Activated naive CD4-positive, alpha-beta T cell (primary cell): ENCODE measurements around the gene CEP85.
"Not testable (repeated sequence)": the region's sequence is repeated elsewhere in the genome, so short reads cannot be mapped to it uniquely, and the experiment has no call there.

ENCODE experiments used
- DNase-seq, 4 experiments: peaks; one replicate each; lab custom pipeline; 2025; lab: John Stamatoyannopoulos, UW

CEP85 gene

DNA sequence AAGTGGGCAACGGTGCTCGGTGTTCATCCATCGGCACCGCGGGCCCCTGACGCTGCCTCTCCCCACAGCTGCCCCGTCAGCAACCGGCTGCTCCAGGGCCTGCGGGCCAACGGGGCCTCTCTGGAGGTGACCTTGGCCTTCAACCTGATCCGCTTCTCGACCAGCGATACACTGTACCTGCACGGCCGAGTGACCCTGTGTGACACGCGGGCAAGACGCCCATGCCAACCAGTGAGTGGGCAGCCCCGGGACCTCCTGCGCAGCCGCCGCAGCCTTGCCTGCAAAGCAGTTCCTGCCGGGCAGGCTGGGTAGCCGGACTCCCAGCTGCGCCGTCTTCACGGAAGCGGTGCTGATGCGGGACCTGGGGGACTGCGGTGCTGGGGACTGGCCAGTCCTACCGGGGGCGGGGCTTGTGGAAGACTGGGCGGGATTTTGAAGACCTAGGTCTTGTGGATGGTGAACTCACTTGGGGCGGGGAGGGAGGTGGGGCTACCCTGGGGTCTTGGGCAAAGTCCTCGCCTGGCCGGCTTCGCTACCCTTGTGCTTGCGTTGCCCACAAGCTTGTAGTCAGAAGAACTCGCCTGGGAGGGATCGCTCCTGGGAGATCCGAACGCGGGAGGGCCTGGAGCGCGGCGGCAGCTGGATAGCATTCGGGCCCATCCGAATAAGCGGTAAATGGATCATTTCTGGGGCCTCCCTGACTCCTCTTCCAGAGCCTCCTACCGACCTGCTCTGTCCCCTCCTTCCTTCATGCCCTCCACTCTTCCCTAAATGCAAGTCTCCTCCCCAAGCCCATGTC, 8.8 kb upstream of the CEP85 start:
- peak in 2 of 4 experiments; percentile 12 to 13 for DNase-seq

DNA sequence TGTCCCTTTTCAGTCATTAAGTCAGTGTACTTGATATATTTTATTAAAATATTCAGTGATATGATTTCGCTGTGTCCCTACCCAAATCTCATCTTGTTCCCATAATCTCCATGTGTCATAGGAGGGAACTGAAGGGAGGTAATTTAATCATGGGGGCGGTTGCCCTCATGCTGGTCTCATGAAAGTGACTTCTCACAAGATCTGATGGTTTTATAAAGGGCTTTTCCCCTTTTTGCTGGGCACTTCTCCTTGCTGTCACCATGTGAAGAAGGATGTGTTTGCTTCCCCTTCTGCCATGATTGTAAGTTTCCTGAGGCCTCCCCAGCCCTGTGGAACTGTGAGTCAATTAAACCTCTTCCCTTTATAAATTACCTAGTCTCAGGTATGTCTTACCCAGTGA, 3.3 kb upstream of the CEP85 start:
- not testable (repeated sequence) for DNase-seq

DNA sequence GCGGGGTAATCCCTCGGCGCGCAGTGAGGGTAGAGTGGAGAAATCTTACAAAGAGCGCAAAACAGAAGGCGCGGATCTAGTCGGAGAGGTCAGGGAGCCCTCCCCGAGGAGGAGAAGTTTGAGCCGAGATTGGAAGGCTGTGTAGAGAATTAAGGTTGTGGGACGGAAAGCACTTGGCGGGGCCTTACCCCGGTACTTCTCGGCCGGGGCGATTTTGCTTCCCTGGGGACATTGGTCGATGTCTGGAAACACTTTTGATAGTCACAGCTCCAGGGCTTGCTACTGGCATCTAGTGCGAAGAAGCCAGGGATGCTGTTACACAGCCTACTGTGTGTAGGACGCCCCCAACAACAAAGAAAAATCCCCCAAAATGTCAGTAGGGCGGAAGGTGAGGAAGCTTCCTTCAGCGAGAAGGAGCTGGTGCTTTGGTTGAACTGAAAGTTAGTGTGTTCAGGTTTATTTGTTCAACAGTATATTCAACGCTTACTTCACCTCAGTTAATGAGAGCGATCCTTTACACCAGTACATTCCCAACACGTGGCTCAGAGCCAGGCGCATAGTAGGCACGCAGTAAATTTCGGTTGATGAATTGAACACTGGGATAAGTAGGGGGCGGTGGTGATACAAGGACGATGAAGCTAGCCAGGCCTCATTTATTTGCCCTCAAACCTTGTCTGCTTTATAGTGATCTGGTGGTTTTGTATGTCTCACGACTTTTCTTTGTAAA, 807 bp downstream of the CEP85 start:
- no peak for DNase-seq

DNA sequence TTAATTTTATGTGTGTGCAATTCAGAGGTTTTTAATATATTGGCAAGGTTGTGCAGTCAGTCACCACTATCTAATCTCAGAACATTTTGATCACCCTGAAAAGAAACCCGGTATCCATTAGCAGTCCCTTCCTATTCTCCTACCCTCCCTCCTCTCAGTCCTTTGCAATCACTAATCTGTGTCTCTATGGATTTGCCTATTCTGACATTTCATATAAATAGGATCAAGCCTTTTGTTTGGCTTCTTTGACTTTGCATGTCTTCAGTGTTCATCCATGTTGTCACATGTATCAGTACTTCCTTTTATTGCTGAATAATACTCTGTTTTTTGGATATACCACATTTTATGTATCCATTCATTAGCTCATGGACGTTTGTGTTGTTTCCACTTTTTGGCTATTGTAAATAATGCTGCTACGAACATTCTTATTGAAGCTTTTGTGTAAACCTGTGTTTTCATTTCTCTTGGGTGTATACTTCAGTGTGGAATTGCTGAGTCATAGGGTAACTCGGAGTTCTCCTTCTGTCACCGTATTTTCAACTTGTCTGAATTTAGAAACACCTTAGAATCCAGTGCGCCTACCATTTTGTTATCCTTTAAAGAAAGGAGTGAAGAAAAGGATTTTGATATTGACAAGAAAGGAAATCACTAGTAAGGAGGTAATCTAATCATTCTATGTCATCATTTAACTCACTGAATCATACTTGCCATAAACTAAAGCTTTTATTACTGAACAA, 3.4 kb downstream of the CEP85 start:
- DNase-seq = no peak

DNA sequence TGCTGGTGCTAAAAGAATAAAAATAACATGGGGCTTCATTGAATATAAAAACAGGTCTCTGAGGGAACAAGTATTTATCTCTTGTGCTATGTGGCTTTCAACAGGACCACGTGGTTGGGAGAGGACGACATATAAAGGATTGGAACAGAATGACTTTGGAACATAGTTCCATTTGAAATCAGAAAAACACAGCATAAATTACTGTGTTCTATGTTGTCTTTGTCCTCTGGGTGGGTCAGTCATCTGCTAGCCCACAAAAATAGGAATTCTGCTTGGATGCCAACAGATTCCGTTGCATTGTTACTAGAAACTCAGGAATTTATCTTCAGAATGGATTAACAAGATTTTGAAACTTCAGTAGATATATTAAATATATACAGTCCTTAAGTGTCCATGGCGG, 5.9 kb downstream of the CEP85 start:
- DNase-seq = no peak

DNA sequence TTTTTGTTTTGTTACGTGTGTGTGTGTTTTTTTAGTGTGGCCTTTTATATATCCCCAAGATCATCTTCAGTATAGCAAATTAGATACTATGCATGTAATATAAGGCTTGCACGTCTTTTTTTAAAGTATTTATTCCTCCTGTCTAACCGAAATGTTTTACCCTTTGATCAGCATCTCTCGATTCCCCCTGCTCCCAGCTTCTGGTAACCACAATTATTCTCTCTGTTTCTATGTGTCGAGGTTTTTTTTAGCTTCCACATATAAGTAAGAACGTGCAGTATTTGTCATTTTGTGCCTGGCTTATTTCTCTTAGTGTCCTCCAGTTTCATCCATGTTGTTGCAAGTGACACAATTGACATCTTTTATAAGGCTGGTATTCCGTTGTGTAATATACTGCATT, 18.7 kb downstream of the CEP85 start:
- no peak for DNase-seq

DNA sequence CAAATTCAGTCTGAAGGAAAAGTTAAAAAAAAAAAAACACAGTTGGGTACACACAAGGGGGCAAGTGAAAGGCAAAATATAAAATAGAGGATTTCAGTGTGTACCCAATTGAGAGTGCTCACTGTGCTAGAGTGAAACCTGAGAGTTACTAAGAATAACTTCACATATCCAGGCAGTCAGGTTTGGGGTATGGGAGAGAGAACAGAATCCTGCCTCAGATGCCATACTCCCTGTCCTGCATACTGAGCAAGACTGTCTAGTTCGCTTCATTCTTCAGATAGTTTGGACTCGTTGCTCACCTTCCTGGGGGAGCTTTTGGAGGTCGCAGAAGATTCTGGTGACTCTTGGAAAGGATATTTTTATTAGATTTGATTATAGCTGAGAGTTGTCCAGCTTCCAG, 20.4 kb downstream of the CEP85 start:
- no peak for DNase-seq

DNA sequence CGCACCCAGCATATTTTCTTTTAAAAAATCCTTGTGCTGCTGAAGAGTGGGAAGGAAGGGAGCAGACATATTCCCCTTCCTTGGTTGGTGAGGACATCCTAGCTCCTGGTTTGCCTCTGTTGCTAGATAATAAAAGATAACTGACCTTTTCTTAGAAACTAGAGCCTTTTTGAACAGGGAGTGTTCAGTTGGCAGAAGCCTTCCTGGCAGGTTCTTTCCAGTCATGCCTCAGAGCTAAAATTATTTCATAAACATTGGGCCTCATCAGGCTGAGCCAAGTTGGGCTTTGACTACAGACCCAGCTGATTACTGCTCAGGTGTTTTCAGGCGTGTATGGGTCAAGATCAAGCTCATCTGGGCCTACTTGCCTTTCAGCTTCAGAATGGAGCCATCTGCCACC, 23.2 kb downstream of the CEP85 start:
- no peak for DNase-seq

DNA sequence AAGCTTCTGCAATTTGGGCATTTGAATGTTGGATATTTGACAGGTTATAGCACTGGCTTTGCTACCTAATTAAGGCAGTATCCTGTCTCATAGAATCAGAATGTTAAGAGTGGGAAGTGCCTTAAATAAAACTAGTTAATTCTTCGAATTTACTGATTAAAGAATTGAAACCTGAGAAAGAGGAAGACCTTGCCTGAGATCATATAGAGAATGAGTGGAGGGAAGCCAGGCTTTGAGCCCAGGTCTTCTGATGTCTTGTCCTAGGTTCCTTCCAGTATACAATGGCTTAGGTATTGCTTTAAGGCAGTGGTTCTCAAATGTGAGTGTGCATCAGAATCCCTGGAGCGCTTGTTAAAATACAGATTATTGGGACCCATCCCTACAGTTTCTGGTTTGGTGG, 25.0 kb downstream of the CEP85 start:
- DNase-seq = no peak

DNA sequence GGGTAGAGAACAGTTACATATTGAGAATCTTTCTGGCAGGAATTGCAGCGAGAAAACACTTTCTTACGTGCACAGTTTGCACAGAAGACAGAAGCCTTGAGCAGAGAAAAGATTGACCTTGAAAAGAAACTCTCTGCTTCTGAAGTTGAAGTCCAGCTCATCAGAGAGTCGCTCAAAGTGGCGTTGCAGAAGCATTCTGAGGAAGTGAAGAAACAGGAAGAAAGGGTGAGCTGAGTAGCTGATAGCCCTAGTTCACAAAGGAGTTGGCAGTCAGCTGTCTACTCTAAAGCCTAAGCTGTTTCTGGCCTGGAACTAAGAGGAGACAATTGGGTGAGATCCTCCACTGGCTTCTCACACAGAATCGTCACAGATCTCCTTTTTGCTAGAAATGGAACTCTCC, 25.6 kb downstream of the CEP85 start:
- DNase-seq = no peak

DNA sequence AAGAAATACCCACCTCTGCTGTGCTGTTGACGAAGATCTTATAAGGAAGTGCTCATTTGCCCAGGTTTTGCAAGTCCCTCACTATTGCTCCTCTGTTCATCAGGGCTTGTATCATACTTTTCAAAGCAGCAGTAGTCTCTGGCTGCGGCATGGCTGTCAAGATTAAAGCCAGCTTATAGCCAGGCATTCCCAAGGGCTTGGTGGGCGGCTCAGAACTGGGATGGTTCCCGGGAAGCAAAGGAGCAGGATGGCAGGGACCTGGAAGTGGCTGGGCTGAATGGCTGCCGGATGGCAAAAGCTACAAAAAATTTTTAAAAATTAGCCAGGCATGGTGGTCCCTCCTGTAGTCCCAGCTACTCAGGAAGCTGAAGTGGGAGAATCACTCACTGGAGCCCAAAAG, 29.2 kb downstream of the CEP85 start:
- DNase-seq = no peak

DNA sequence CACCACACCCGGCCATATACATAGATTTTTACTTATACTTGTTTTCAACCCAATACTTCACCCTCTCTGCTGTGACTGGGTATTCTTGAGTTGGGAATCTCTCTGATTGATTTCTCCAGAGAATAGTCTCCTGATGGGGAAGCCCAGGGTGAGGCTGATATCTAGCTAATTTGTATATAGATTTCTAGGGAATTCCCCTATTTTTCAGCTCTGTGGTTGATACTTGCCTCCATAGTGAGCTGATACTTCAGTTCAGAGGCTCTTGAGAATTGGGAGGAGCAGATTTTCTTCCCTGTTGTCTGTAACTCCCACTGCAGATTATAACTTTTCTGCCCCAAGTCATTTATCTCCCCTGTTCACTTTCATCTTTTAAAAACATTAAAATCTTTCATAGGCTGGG, 31.4 kb downstream of the CEP85 start:
- no peak for DNase-seq

DNA sequence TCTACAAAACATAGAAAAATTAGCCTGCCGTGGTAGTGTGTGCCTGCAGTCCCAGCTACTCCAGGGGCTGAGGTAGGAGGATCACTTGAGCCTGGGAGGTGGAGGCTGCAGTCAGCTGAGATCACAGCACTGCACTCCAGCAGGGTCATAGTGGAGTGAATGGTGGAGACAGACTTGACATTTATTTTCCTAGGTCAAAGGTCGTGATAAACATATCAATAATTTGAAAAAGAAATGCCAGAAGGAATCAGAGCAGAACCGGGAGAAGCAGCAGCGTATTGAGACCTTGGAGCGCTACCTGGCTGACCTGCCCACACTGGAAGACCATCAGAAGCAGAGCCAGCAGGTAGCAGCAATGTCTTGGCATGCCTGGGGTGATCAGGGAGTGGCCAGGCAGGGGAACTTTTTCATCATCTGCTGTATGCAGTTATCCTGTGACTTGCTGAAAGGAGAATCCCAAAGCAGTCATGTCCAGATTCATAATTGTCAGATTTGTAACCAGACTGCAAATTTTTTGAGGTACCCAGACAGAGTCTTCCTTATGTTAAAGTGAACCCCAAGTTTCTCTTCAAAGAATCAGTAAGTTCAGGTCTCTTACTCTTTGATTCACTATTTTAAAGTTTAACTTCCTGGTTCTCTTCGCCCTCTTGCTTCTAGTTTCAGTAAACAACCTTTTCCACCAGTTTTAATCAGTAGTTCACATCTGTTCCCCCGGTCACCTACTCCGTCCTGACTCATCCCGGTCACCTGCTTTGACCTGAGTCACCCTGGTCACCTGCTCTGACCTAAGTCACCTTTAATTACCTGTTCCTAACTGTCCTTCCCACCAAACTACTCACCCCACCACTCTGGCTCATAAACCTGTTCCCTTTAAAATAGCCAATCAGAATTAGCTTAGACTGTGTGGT, 34.5 kb downstream of the CEP85 start:
- DNase-seq = no peak

DNA sequence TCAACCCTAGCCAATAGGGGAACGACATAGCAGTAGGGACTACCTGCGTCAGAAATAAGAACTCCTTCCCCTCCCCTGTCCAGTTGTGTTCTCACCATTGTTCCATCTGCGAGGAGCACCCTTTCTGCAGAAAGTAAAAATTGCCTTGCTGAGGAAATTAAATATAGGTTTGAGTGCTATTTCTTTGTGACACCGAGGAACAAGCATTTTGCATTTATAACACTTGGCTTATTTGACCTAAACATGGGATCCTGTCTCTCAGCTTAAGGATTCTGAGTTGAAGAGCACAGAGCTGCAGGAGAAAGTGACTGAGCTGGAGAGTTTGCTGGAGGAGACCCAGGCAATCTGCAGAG, 35.2 kb downstream of the CEP85 start:
- DNase-seq = no peak

DNA sequence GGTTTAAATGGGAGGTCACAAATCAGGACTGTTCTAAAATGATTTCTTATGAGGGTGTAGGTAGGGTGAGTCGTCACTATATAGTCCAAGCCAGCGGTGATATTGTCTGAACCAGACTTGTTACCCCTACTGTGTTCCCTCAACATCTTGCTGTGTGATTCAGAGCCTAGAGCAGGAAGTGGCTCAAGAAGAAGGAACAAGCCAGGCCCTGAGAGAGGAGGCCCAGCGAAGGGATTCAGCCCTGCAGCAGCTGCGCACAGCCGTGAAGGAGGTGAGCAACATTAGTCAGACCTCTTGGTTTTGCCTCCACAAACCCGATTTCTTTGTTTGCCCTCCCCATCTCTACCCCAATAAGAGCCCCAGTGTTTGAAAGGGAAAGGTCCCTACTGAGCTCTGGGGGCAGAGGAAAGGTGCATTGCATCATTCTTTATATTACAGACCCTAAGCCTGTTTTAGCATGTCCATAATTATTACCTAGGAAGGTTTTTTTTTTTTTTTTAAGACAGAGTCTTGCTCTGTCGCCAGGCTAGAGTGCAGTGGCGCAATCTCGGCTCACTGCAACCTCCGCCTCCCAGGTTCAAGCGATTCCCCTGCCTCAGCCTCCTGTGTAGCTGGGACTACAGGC, 40.9 kb downstream of the CEP85 start:
- no peak for DNase-seq

DNA sequence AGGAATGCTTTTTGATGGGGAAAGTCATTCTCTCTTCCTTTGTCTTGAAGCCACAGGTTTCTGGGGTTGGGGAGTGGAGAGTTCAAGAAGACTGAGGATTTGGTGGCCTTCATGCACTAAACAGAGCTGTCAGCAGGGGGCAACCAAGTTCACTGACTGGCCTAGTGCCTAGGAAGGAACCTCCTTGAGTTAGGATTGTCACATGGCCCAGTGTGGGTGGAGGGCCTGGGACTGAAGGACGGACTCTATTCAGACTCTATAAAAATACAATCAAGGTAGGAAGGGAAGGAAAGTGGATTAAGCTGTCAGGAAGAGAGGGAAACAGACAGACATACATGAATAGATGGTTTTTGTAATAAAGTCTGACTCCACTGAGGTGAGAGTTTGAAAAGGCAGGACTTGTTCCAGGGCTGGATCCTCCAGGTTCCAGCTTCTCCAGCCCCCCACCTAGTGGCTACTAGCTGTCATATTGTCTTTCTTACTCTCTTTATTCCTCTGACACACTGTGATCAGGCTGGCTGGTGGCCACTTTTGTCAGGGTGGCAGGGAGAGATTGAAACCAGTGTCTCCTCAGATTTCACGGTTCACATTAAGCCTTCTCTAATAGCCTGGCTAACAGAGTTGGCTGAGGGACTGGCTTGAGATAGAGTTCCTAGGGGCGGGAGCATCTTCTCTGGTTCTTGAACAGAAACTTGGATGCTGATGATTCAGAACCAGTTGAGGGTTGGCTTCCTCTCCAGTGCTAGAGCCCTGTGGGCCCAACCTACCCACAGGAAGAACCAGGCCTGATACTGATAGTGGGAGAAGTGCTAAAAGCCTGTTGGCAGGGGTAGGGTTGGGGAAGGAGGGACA, 41.8 kb downstream of the CEP85 start:
- peak in 3 of 4 experiments; percentile 42 to 68 (median 61) for DNase-seq

DNA sequence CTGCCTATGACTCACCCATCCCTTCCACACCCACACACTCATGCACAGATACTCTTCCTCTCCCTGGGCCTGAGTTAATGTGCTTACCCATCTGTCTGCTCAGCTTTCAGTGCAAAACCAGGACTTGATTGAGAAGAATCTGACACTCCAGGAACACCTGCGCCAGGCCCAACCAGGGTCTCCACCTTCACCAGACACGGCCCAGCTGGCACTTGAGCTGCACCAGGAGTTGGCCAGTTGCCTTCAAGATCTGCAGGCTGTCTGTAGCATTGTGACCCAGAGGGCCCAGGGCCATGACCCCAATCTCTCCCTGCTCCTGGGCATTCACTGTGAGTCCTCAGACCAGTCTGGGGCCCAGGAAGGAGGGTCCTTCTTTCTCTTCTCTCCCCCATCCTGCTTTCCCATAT, 42.4 kb downstream of the CEP85 start:
- no peak for DNase-seq

DNA sequence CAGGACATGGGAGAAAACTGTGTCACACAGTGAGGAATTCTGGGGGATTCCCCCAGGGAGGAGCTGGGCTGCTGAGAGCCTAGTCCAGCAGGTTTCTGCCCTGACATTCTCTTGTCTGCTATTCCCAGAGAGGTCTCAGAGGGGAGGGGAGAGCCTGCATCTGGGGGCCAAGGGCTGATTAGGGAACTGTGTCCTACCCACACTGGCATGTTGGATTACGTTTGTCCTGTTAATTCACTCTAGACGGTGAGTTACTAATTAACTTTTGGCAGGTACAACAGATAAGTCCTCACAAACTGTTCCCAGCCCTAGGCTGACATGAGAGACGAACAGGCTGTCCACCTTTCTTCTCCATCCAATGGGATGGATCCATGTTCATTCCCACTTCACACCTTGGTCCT, 43.3 kb downstream of the CEP85 start:
- DNase-seq = no peak

DNA sequence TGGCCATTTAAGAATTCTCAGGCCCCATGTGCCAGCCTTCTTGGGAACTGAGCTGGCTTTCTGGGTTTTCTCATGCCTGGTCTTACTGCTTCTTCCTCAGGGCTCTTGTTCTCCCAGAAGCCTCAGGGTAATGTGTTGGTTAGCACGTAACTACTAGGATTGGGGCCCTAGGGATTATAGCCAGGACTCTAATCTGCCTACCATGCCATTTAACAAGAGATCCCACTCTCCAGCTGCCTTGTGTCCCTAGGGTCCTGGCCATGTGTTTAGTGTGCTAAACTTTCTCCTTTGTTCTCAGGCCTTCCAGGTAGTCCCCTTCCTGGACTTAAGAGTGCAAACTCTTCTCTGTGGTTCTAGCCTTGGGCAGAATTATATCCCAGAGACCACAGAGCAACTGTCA, 43.7 kb downstream of the CEP85 start:
- no peak for DNase-seq

DNA sequence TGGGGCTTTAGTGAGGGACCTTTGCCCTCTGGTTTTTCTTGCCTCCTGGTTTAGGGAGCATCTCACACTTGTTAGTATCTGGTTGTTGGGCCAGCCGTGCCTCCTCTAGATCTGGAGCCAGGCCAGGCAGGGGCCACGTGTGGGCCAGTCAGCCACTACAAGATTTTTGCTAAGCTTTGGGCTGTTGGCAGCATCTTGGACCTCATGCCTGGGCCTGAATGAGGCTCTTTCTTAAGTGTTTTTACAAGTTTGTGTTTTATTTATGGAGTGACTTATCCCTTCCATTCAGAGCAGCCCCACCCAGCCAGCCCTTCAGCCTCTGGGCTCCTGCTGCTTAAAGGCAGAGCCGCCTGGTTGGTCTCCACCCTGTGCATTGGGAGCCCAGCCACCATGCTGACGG, 44.3 kb downstream of the CEP85 start:
- no peak for DNase-seq
